OCI-LY7 (cell line): ENCODE data around the gene SAPCD1. TPM values are rescaled to one million over a fixed set of nuclear protein-coding genes. Genes with fewer than 3 reads are reported as not detected.

ENCODE experiments used
- BruUV-seq: library from RNA; stranded (reverse); fragments of 400-500 nt; replicated peaks from 2 replicates; lab custom pipeline; 2021; lab: Mats Ljungman, UMichigan
- CTCF ChIA-PET: fragments of 300-600 bp; sonication (Branson Sonifier 250); formaldehyde crosslinking; loops from one replicate; lab custom pipeline; 2022; ENCODE audit warnings: antibody characterized with exemption; ENCODE audit not compliant: unreplicated experiment; lab: Charles Lee
- POLR2A ChIA-PET: fragments of 300-600 bp; sonication (Branson Sonifier 250); formaldehyde crosslinking; loops from one replicate; lab custom pipeline; 2022; ENCODE audit warnings: antibody characterized with exemption; lab: Charles Lee
- DNase-seq: peaks from one replicate; pipeline ENCODE4 v3.0.0-alpha.2; 2015; ENCODE audit warnings: low spot score
- H2AFZ ChIP-seq: fragments of 200-600 bp; sonication (generic), shearing (Covaris generic); 2 replicates; pipeline ENCODE4 v1.6.1; 2014; ENCODE audit warnings: mild to moderate bottlenecking, antibody characterized with exemption, low read length, moderate library complexity
- H3K27ac ChIP-seq: fragments of 200-600 bp; sonication (generic); 2 replicates; pipeline ENCODE4 v1.5.1; 2014; ENCODE audit warnings: mixed run types, low read depth, mild to moderate bottlenecking, moderate library complexity, low read length, inconsistent platforms; ENCODE audit not compliant: poor library complexity, severe bottlenecking
- H3K36me3 ChIP-seq: fragments of 200-600 bp; sonication (generic); 2 replicates; pipeline ENCODE4 v1.6.1; 2014; ENCODE audit warnings: mild to moderate bottlenecking, antibody characterized with exemption, low read length, moderate library complexity, mixed read lengths; ENCODE audit not compliant: insufficient read depth
- H3K4me1 ChIP-seq: fragments of 200-600 bp; sonication (generic); 2 replicates; pipeline ENCODE4 v1.5.1; 2014; ENCODE audit warnings: mild to moderate bottlenecking, low read length; ENCODE audit not compliant: insufficient read depth, poor library complexity, severe bottlenecking
- H3K4me2 ChIP-seq: fragments of 200-600 bp; sonication (generic); 2 replicates; pipeline ENCODE4 v1.6.1; 2014; ENCODE audit warnings: mild to moderate bottlenecking, low read length
- H3K4me3 ChIP-seq: fragments of 200-600 bp; sonication (generic); 2 replicates; pipeline ENCODE4 v1.5.1; 2014; ENCODE audit warnings: mild to moderate bottlenecking, low read depth, low read length; ENCODE audit not compliant: poor library complexity, severe bottlenecking
- H3K79me2 ChIP-seq: fragments of 200-600 bp; sonication (generic); 2 replicates; pipeline ENCODE4 v1.6.1; 2016; ENCODE audit warnings: low read depth, mild to moderate bottlenecking, low read length, moderate library complexity, mixed read lengths; ENCODE audit not compliant: insufficient read depth
- H3K9me2 ChIP-seq: fragments of 200-600 bp; sonication (generic); 2 replicates; pipeline ENCODE4 v1.6.1; 2016; ENCODE audit warnings: mild to moderate bottlenecking, low read length, mixed read lengths; ENCODE audit not compliant: insufficient read depth
- H3K9me3 ChIP-seq: fragments of 200-600 bp; sonication (generic); 2 replicates; pipeline ENCODE4 v1.6.1; 2014; ENCODE audit warnings: mild to moderate bottlenecking, mixed run types, low read length, mixed read lengths
- H4K20me1 ChIP-seq: fragments of 200-600 bp; sonication (generic); 2 replicates; pipeline ENCODE4 v1.6.1; 2014; ENCODE audit warnings: mild to moderate bottlenecking, antibody characterized with exemption, low read length, moderate library complexity, mixed read lengths; ENCODE audit not compliant: insufficient read depth
- CTCF ChIP-seq: fragments of 200-600 bp; sonication (generic); conservative IDR thresholded peaks from 2 replicates; pipeline ENCODE4 v1.5.1; 2014; ENCODE audit warnings: mild to moderate bottlenecking, antibody characterized with exemption, low read length, moderate library complexity, mixed read lengths
- EZH2phosphoT487 ChIP-seq: fragments of 200-600 bp; sonication (generic); IDR thresholded peaks from 2 replicates; pipeline ENCODE4 v1.6.1; 2018; ENCODE audit warnings: low read depth, borderline replicate concordance, mild to moderate bottlenecking, mixed run types, antibody characterized with exemption, low read length, moderate library complexity, mixed read lengths
- intact Hi-C: fragments of 100-400 bp; cut with micrococcal nuclease; formaldehyde crosslinking; loops from one replicate; pipeline ENCODE4 v1.10.0; 2022; ENCODE audit not compliant: unreplicated experiment
- total RNA-seq, 2 experiments: library from RNA; depleted of rRNA in 1 of 2; stranded (reverse); fragments of >200 nt in 1 of 2; shearing (Covaris generic) in 1 of 2; gene quantifications; 2 replicates each; pipeline ENCODE4 v1.2.3, GENCODE V29; 2014 to 2022

Gene SAPCD1
- total RNA-seq, 2 experiments from 2014 or later = 31.3 to 53.5 TPM

GRCh38 chr6:31727717-31728671 lies 34.5 kb upstream of the SAPCD1 start:
- intact Hi-C loops = loop anchor here (2.0 kb wide), 2 partner anchors 25 to 47 kb away; partner anchors contain the start of genes ABHD16A and LY6G5C
- Histone ChIP-seq H3K36me3 (peaks cover 52% of the 10 kb centered on the region), H3K4me3 (peak overlapping the region; percentile 7), H3K9me3 (no peaks in the 10 kb centered on the region), H4K20me1 (no peaks in the 10 kb centered on the region), H3K27ac (peak overlapping the region; percentile 60), H3K9me2 (no peaks in the 10 kb centered on the region), H3K4me1 (peaks cover 41% of the 10 kb centered on the region), H3K79me2 (no peaks in the 10 kb centered on the region), H2AFZ (no peak overlapping the region), H3K4me2 (peak overlapping the region; percentile 64)
- DNase-seq = peak; percentile 90
- ChIA-PET CTCF (interaction anchor here (1.0 kb wide), 1 partner anchor 104 kb away, joined by 3 read pairs; no protein-coding TSS in a partner anchor), POLR2A (interaction anchor here (0.5 to 1.5 kb wide), 8 partner anchors 8 to 178 kb away, joined by 3 to 13 read pairs (median 4); partner anchors contain the start of genes ABHD16A, CLIC1 and HSPA1B)
- TF ChIP-seq EZH2phosphoT487 (no peak), CTCF (no peak)
- BruUV-seq = no TSS peak

GRCh38 chr6:31728767-31729514 lies 33.5 kb upstream of the SAPCD1 start, which contains the start of gene DDAH2:
TSS of gene DDAH2 (minus strand) at chr6:31729299. CDS start at chr6:31729161, 138 bp downstream.
- no TSS peak for BruUV-seq
- ChIA-PET POLR2A (interaction anchor here (1.1 to 2.2 kb wide), 2 partner anchors 11 to 101 kb away, joined by 3 to 19 read pairs; partner anchors contain the start of gene MSH5), CTCF (no interaction called here)
- Histone ChIP-seq H3K9me3 (no peaks in the 10 kb centered on the region), H3K27ac (peak within 1 kb of the TSS; percentile 60), H2AFZ (no peak within 1 kb of the TSS), H3K4me1 (peaks cover 48% of the 10 kb centered on the region), H3K4me2 (peak within 1 kb of the TSS; percentile 83), H3K4me3 (peak within 1 kb of the TSS; percentile 66), H3K79me2 (peaks cover 4% of the 10 kb centered on the region; the same call in 1 of the 2 replicates), H3K9me2 (no peaks in the 10 kb centered on the region), H4K20me1 (0 out of 2 replicates have a peak, but pooled peaks cover 2% of the 10 kb centered on the region), H3K36me3 (peaks cover 61% of the 10 kb centered on the region)
- intact Hi-C loops = loop anchor here (1.0 kb wide), 3 partner anchors 9 to 101 kb away; no protein-coding TSS in a partner anchor
- TF ChIP-seq CTCF (peak; percentile 91), EZH2phosphoT487 (no peak)
- no peak for DNase-seq
